Heart left ventricle (tissue), 16 donors: ENCODE data around the gene SIRPB2. TPM values are rescaled to one million over a fixed set of nuclear protein-coding genes. Genes with fewer than 3 reads are reported as not detected.

ENCODE experiments used
- ATAC-seq, 4 donors: fragments of 200-7000 bp; cut with Tn5 transposase; one replicate each; pipeline ENCODE4 v1.9.1; 2020 to 2022; ENCODE audit warnings: moderate library complexity in 4 of 4, mild to moderate bottlenecking in 3 of 4, moderate number of reproducible peaks in 1 of 4
- DNase-seq, 5 donors: peaks; one replicate each; pipeline ENCODE4 v3.0.0-alpha.2; 2020
- H3K27ac ChIP-seq, 12 donors: fragments of 200-600 bp; sonication (generic) in 4 of 12; one replicate each; pipeline versions ENCODE4 v1.5.0 to v1.8.0; 2016 to 2022; ENCODE audit warnings: mild to moderate bottlenecking in 2 of 12
- H3K27me3 ChIP-seq, 9 donors: fragments of 200-600 bp; sonication (generic) in 2 of 9; one replicate each; pipeline versions ENCODE4 v1.5.1 to v1.8.0; 2016 to 2022; ENCODE audit warnings: mild to moderate bottlenecking in 3 of 9
- H3K36me3 ChIP-seq, 9 donors: fragments of 200-600 bp; sonication (generic) in 2 of 9; one replicate each; pipeline versions ENCODE4 v1.5.0 to v1.8.0; 2018 to 2022; ENCODE audit warnings: mild to moderate bottlenecking in 2 of 9
- H3K4me1 ChIP-seq, 12 donors: fragments of 200-600 bp; sonication (generic) in 4 of 12; one replicate each; pipeline versions ENCODE4 v1.5.0 to v1.8.0; 2016 to 2022; ENCODE audit warnings: mild to moderate bottlenecking in 3 of 12
- H3K4me3 ChIP-seq, 12 donors: fragments of 200-600 bp; sonication (generic) in 4 of 12; one replicate each; pipeline versions ENCODE4 v1.5.0 to v1.8.0; 2017 to 2022; ENCODE audit warnings: mild to moderate bottlenecking in 9 of 12, moderate library complexity in 4 of 12
- H3K9me3 ChIP-seq, 12 donors: fragments of 200-600 bp; sonication (generic) in 4 of 12; one replicate each; pipeline versions ENCODE4 v1.5.0 to v1.8.0; 2016 to 2022; ENCODE audit warnings: mild to moderate bottlenecking in 1 of 12
- POLR2A ChIP-seq, 2 donors: fragments of 450-650 bp; IDR thresholded peaks; one replicate each; pipeline ENCODE4 v1.6.1; 2017; ENCODE audit warnings: antibody characterized with exemption in 2 of 2, mild to moderate bottlenecking in 2 of 2, moderate library complexity in 2 of 2
- WGBS, 4 donors: extraction: QIAGEN DNeasy Blood & Tissue Kit in 2 of 4; methylation state at CpG; one replicate each; pipeline versions ENCODE4 v1.1.5 to v1.1.7; 2013 to 2018; 5-methylcytosine and 5-hydroxymethylcytosine counted together
- intact Hi-C, 10 donors: fragments of 100-400 bp; cut with DNase I; formaldehyde crosslinking; loops; one replicate each; pipeline versions ENCODE4 v1.11.1 to v1.14.2; 2022
- polyA plus RNA-seq, 2 donors: library from polyadenylated mRNA; stranded (reverse); fragments of 200-250 nt; gene quantifications; one replicate each; pipeline ENCODE4 v1.2.3, GENCODE V29; 2013
- total RNA-seq, 9 donors: library from RNA; depleted of rRNA in 2 of 9; stranded (reverse); fragments of >200 nt in 2 of 9; fragmentation: NEBNext Ultra II Directional in 3 of 9; extraction: Animal tissue kit (Norgen Biotek cat#: 25700) in 3 of 9; gene quantifications; one replicate each; pipeline versions ENCODE4 v1.1.0 to v1.2.4, GENCODE V29; 2016 to 2023
- TF ChIP-seq, protein P1 (sequence below), 12 donors: fragments of 200-600 bp; sonication (generic) in 4 of 12; IDR thresholded peaks; one replicate each; pipeline versions ENCODE4 v1.5.0 to v1.8.0; 2018 to 2022; ENCODE audit warnings: antibody characterized with exemption in 12 of 12, mild to moderate bottlenecking in 5 of 12
- donor health status: ischemic (EF 13 %, LVEDD 7.1; RV severe dilation, severe dysfunction).
- donor health status: healthy with polysubstance abuse.
- donor health status: DM: no; HTN: yes; CAD: no.
- donor health status: DM: no; HTN: no; CAD: no.
- donor health status: ischemic (EF 25% LVEDD 6.9; RV normal size, moderate dysfunction).
- donor health status: ischemic (EF 25% LVEDD 5.7; RV mildly dilated, moderate dysfunction).
- donor health status: healthy.
- donor health status: DM: yes; HTN: yes; CAD: no.
- donor health status: ischemic (EF 35%, LVEDD 5.7; RV mildly dilated, moderate dysfunction).
- donor health status: nonischemic (EF 11% LVEDD 7.7; RV severe dilation, severe dysfunction).
- donor health status: DM: yes; HTN: yes; CAD: no.
- donor health status: PGD.
- donor health status: ischemic (EF 29% LVEDD 5.4; RV normal size, mild dysfunction).
- donor health status: nonischemic (EF 23%, LVEDD 6.1; RV moderate dilation, normal function).

The SIRPB2 gene
- total and polyA plus RNA-seq, 11 donors: 0.74 to 11.9 (median 2.1) TPM

DNA sequence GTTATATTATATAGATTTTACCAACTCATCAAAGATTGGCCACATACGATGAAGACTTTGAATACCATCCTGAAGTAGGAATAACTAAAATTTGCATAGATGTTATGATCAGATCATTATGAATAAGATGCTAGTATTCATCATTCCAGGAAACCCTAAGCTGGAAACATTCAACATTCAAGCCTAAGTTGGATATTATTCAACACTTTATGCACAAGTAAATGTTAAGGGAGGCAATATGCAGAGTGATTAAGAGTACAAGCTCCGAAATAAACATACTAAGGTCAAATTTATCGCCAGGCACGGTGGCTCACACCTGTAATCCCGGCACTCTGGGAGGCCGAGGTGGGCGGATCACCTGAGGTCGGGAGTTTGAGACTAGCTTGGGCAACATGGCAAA, 55.0 kb downstream of the SIRPB2 start:
- ATAC-seq: no peak
- no peak for DNase-seq
- no peak for TF ChIP-seq POLR2A (IDR thresholded peaks at IDR 0.05)
- TF ChIP-seq, protein P1, sequence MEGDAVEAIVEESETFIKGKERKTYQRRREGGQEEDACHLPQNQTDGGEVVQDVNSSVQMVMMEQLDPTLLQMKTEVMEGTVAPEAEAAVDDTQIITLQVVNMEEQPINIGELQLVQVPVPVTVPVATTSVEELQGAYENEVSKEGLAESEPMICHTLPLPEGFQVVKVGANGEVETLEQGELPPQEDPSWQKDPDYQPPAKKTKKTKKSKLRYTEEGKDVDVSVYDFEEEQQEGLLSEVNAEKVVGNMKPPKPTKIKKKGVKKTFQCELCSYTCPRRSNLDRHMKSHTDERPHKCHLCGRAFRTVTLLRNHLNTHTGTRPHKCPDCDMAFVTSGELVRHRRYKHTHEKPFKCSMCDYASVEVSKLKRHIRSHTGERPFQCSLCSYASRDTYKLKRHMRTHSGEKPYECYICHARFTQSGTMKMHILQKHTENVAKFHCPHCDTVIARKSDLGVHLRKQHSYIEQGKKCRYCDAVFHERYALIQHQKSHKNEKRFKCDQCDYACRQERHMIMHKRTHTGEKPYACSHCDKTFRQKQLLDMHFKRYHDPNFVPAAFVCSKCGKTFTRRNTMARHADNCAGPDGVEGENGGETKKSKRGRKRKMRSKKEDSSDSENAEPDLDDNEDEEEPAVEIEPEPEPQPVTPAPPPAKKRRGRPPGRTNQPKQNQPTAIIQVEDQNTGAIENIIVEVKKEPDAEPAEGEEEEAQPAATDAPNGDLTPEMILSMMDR (IDR thresholded peaks at IDR 0.05): no peak
- Histone ChIP-seq H3K9me3 (no peaks in the 10 kb centered on the region), H3K27me3 (no peaks in the 10 kb centered on the region), H3K4me1 (peaks cover 0 to 16% (median 0%) of the 10 kb centered on the region in 12 donors), H3K4me3 (no peak overlapping the region), H3K36me3 (peaks cover 0 to 28% (median 6%) of the 10 kb centered on the region in 9 donors), H3K27ac (no peak overlapping the region)
- 91 to 96% (median 94%) methylated on average over 8 of the region's 8 CpGs for WGBS, 4 donors
- intact Hi-C loops: loop anchor here in 3 of 10 donors (2.0 to 5.0 kb wide), 2 partner anchors 44 to 123 kb away; partner anchors contain the start of gene FKBP1A (in 1 of the 3)

DNA sequence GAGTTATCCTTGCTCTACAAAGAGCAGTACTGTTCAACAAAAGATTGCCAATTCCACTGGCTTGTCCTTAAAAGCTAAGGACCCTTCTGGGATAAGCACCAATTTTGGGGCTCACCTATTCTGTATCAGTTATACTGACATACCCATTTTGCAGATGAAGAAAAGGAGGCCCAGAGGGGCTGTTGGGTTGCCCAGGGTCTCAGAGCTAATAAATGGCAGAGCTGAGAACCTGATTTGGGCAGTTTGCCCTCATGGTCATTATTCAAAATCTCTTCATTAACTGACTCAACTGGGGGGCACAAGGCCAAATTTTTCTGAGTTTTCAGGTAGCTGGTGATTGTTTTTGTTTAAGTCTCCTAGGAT, 55.9 kb downstream of the SIRPB2 start:
- DNase-seq (no peak), ATAC-seq (no peak)
- Histone ChIP-seq H3K4me1 (peaks cover 0 to 16% (median 0%) of the 10 kb centered on the region in 12 donors), H3K4me3 (no peak overlapping the region), H3K36me3 (peaks cover 0 to 20% (median 4%) of the 10 kb centered on the region in 9 donors), H3K9me3 (no peaks in the 10 kb centered on the region), H3K27ac (no peak overlapping the region), H3K27me3 (no peaks in the 10 kb centered on the region)
- TF ChIP-seq, protein P1 (IDR thresholded peaks at IDR 0.05): no peak
- no peak for TF ChIP-seq POLR2A (IDR thresholded peaks at IDR 0.05)
- intact Hi-C loops: loop anchor here in 2 of 10 donors (2.0 to 5.0 kb wide), 2 partner anchors 43 to 123 kb away; partner anchors contain the start of gene FKBP1A (in 1 of the 2)

DNA sequence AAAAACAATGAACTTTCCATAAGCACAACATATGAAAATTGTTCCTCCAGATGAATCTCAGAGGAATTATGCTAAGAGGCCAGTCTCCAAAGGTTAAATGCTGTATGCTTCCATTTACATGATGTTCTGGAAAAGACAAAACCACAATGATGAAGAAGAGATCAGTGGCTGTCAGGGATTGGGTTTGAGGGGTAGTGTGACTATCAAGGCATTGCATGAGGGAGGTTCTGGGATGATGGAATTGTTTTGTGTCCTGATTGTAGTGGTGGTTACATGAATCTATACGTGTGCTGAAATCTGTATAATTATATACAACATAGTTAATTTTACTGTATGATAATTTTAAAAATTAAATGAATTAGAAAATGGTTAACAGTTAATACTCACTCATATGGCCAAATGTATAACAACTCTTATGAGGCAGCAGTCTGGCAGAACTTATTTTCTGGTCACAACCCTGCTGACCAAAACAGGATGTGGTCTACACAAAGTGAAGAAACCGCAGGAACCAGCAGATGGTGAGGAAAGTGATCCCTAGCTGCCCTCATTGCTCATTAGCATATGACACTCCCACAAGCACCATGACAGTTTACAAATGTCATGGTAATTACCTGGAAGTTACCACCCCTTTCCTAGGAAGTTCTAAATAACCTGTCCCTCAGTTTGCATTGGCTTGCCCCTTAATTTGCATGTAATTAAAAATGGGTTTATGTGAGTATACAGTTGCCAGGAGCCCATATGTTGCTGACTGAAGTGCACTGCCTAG, 56.5 kb downstream of the SIRPB2 start:
- TF ChIP-seq, protein P1 (IDR thresholded peaks at IDR 0.05): no peak
- TF ChIP-seq POLR2A (IDR thresholded peaks at IDR 0.05): no peak
- intact Hi-C loops: loop anchor here in 2 of 10 donors (2.0 to 5.0 kb wide), 2 partner anchors 42 to 122 kb away; partner anchors contain the start of gene FKBP1A (in 1 of the 2)
- Histone ChIP-seq H3K36me3 (peaks cover 0 to 15% (median under 1%) of the 10 kb centered on the region in 9 donors), H3K27me3 (no peaks in the 10 kb centered on the region), H3K27ac (no peak overlapping the region), H3K4me1 (peaks cover 0 to 16% (median 0%) of the 10 kb centered on the region in 12 donors), H3K4me3 (no peak overlapping the region), H3K9me3 (no peaks in the 10 kb centered on the region)
- peak in 3 of 4 donors; percentile 33 to 75 (median 66) for ATAC-seq
- DNase-seq: peak in 1 of 5 donors; percentile 42
- WGBS, 4 donors: 61 to 73% (median 67%) methylated on average over 2 of the region's 2 CpGs

DNA sequence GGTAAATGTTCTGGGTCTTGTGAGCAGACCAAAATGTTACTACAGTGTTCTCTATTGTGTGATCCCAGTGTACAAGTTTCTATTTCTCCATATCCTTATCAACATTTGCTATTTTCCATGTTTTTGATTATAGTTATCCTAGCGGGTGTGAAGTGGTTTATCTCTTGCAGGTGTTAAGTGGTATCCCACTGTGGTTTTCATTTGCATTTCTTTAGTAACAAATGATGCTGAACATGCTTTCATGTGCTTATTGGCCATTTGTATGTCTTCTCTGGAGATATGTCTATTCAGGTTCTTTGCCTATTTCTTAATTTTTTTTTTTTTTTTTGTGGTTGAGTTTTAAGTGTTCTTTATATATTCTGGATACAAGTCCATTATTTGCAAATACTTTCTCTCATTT, 60.1 kb downstream of the SIRPB2 start:
- Histone ChIP-seq H3K4me1 (peaks cover 0 to 16% (median 0%) of the 10 kb centered on the region in 12 donors), H3K4me3 (no peak overlapping the region), H3K27ac (no peak overlapping the region), H3K9me3 (no peaks in the 10 kb centered on the region), H3K27me3 (peaks cover 0 to under 1% (median 0%) of the 10 kb centered on the region in 9 donors), H3K36me3 (peaks cover 0 to 6% (median 0%) of the 10 kb centered on the region in 9 donors)
- ATAC-seq (no peak), DNase-seq (no peak)
- 31 to 46% (median 43%) methylated on average over 1 of the region's 1 CpG for WGBS, 4 donors
- no peak for TF ChIP-seq POLR2A (IDR thresholded peaks at IDR 0.05)
- TF ChIP-seq, protein P1 (IDR thresholded peaks at IDR 0.05): no peak
- intact Hi-C loops: no loop called here
